Neural progenitor cell (in vitro differentiated cells): ENCODE data around the gene AHI1.

Experiments
- CTCF ChIP-seq: fragments of 200-600 bp; sonication (generic); IDR thresholded peaks from 2 replicates; pipeline ENCODE4 v1.5.1; 2017; ENCODE audit warnings: antibody characterized with exemption, mild to moderate bottlenecking
- EZH2phosphoT487 ChIP-seq: fragments of 200-600 bp; sonication (generic); IDR thresholded peaks from 2 replicates; pipeline ENCODE4 v1.6.1; 2017; ENCODE audit warnings: antibody characterized with exemption

GRCh38 chr6:135323979-135324378 lies 173.6 kb downstream of the AHI1 start:
- TF ChIP-seq CTCF: no peak
- TF ChIP-seq EZH2phosphoT487: no peak
